ENCODE measurements around the gene GALNT17.

The GALNT17 gene

GRCh38 chr7:71237945-71238344 is 106.0 kb downstream of the GALNT17 start:
- FAIRE-seq, result no peak
- TF ChIP-seq SPI1 (IDR thresholded peaks at IDR 0.05; ENCODE audit: low read depth, low read length) (no peak), POU2F2 (IDR thresholded peaks at IDR 0.05; ENCODE audit: low read depth, low read length) (no peak), PAX5 (IDR thresholded peaks at IDR 0.05; ENCODE audit: insufficient read depth, low read length, severe bottlenecking) (no peak), POLR2AphosphoS5 (IDR thresholded peaks at IDR 0.05; ENCODE audit: low read depth, low read length) (no peak), POLR2A (IDR thresholded peaks at IDR 0.05; ENCODE audit: low read depth, low read length) (no peak), TAF1 (IDR thresholded peaks at IDR 0.05; ENCODE audit: low read depth, low read length) (no peak)
- no peak for DNase-seq (ENCODE audit: insufficient read length, low spot score)

GRCh38 chr7:71238581-71239295 is 106.8 kb downstream of the GALNT17 start:
- no peak for FAIRE-seq
- no peak for TF ChIP-seq TAF1 (IDR thresholded peaks at IDR 0.05; ENCODE audit: low read depth, low read length)
- no peak for TF ChIP-seq POLR2A (IDR thresholded peaks at IDR 0.05; ENCODE audit: low read depth, low read length)
- no peak for TF ChIP-seq SPI1 (IDR thresholded peaks at IDR 0.05; ENCODE audit: low read depth, low read length)
- TF ChIP-seq PAX5 (IDR thresholded peaks at IDR 0.05; ENCODE audit: insufficient read depth, low read length, severe bottlenecking), result no peak
- TF ChIP-seq POU2F2 (IDR thresholded peaks at IDR 0.05; ENCODE audit: low read depth, low read length), result no peak
- TF ChIP-seq POLR2AphosphoS5 (IDR thresholded peaks at IDR 0.05; ENCODE audit: low read depth, low read length), result no peak
- no peak for DNase-seq (ENCODE audit: insufficient read length, low spot score)

DNA sequence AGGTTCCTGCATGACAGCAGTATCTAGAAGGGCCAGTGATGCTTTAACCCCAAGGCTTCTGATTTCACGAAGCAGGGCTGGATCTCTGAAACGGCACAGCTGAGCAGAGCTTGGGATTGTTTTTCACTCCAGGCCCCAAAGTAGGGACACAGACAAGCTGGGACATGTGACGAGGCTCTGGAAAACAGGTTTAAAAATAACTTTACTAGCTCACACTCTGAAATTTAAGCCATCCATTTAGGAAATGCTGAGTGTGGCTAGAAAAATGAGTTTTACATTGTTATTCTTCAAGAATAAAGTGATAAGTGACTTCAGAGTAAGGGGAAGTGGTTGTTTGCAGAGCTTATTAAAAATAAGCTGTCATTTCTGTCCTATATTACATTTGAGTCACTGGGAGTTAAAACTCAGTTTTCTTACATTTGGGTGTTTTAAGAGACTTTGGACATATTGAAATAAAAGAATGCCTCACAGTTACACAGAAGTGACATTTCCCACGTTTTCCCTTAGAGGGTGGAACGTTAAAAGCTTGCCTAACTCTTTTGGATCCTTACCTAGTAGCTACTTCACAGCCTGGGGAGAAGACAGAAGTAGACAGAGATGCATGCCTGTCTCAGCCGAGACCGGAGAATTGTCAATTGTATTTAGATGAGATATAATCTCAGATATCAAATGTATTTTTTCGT is 107.8 kb downstream of the GALNT17 start:
- TF ChIP-seq POU2F2 (IDR thresholded peaks at IDR 0.05; ENCODE audit: low read depth, low read length), result no peak
- no peak for TF ChIP-seq TAF1 (IDR thresholded peaks at IDR 0.05; ENCODE audit: low read depth, low read length)
- TF ChIP-seq SPI1 (IDR thresholded peaks at IDR 0.05; ENCODE audit: low read depth, low read length), result no peak
- no peak for TF ChIP-seq POLR2A (IDR thresholded peaks at IDR 0.05; ENCODE audit: low read depth, low read length)
- no peak for TF ChIP-seq PAX5 (IDR thresholded peaks at IDR 0.05; ENCODE audit: insufficient read depth, low read length, severe bottlenecking)
- TF ChIP-seq POLR2AphosphoS5 (IDR thresholded peaks at IDR 0.05; ENCODE audit: low read depth, low read length), result no peak
- FAIRE-seq (no peak), DNase-seq (ENCODE audit: insufficient read length, low spot score) (no peak)

DNA sequence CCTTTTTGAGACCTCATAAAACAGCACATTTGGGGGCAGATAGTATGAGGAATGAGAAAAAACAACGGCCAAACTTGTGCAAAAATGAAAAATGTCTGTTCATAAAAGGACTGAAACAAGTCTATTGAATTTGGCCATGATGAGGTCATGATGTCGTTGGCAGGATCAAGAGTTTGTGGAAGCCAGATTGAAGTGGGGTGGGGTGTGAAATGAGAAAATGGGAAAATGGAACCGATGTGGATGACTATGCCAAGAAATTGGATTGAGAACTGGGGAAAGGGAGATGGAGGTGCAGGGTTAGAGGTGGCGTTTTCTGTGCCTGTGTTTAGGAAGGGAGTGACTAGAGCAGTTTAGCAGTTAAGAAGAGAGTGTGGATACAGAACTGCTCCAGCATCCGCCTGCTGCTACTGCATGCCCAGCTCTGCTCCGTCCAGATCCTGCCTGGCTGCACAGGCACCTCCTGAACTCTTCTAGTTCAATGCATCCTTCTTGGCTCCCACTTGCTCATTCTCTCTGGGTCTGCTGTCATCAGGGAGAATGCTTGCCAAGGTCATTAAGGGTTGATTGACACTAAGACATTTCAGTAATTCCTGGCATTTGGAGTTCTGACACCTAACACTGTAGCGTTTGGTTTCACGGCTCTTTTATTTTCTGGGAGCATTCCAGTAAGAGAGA is 111.9 kb downstream of the GALNT17 start:
- DNase-seq (ENCODE audit: insufficient read length, low spot score) (no peak), FAIRE-seq (no peak)
- TF ChIP-seq POLR2A (IDR thresholded peaks at IDR 0.05; ENCODE audit: low read depth, low read length) (no peak), POLR2AphosphoS5 (IDR thresholded peaks at IDR 0.05; ENCODE audit: low read depth, low read length) (no peak), SPI1 (IDR thresholded peaks at IDR 0.05; ENCODE audit: low read depth, low read length) (no peak), POU2F2 (IDR thresholded peaks at IDR 0.05; ENCODE audit: low read depth, low read length) (no peak), PAX5 (IDR thresholded peaks at IDR 0.05; ENCODE audit: insufficient read depth, low read length, severe bottlenecking) (no peak), TAF1 (IDR thresholded peaks at IDR 0.05; ENCODE audit: low read depth, low read length) (no peak)

DNA sequence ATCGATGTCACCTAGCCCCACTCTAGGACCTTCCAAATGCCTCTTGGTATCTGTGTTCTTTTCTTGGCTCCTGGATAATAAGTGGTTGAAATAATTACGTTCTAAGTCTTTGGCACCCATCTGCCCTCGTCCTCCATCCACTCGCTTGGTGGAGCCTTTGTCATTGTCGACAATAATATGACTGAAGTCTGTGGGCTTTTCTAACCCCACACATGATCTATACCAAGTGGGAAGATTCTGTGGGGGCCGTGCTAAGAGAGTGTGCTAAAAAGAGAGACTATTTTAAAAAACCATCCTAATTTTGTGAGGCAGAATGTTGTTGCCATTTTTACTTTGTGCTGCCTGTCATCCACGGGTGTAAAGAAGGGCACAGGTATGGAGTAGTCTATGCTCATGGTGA is 113.1 kb downstream of the GALNT17 start:
- no peak for TF ChIP-seq POLR2A (IDR thresholded peaks at IDR 0.05; ENCODE audit: low read depth, low read length)
- TF ChIP-seq SPI1 (IDR thresholded peaks at IDR 0.05; ENCODE audit: low read depth, low read length), result no peak
- no peak for TF ChIP-seq TAF1 (IDR thresholded peaks at IDR 0.05; ENCODE audit: low read depth, low read length)
- no peak for TF ChIP-seq PAX5 (IDR thresholded peaks at IDR 0.05; ENCODE audit: insufficient read depth, low read length, severe bottlenecking)
- no peak for TF ChIP-seq POLR2AphosphoS5 (IDR thresholded peaks at IDR 0.05; ENCODE audit: low read depth, low read length)
- no peak for TF ChIP-seq POU2F2 (IDR thresholded peaks at IDR 0.05; ENCODE audit: low read depth, low read length)
- DNase-seq (ENCODE audit: insufficient read length, low spot score), result no peak
- no peak for FAIRE-seq

DNA sequence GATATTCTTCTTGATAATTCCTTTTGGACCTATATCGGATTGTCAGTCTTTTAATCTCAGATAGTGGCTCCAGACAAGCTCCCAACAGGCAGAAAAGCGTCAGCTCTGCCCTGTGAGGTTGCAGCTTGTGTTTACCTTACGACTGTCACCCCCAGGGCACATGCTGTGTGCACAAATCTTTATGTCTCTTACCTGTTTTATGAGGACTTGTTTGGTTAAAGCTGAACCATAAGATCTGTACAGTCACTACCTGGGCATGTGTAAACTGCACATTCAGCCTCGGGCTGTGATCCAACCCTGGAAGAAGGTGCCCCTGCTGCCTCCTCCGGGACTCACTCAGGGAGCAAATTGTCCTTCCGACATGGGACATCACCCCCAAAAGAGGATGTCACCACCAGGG is 119.8 kb downstream of the GALNT17 start:
- no peak for DNase-seq (ENCODE audit: insufficient read length, low spot score)
- no peak for FAIRE-seq
- TF ChIP-seq POLR2A (IDR thresholded peaks at IDR 0.05; ENCODE audit: low read depth, low read length), result no peak
- TF ChIP-seq TAF1 (IDR thresholded peaks at IDR 0.05; ENCODE audit: low read depth, low read length), result no peak
- TF ChIP-seq PAX5 (IDR thresholded peaks at IDR 0.05; ENCODE audit: insufficient read depth, low read length, severe bottlenecking), result no peak
- no peak for TF ChIP-seq POLR2AphosphoS5 (IDR thresholded peaks at IDR 0.05; ENCODE audit: low read depth, low read length)
- no peak for TF ChIP-seq POU2F2 (IDR thresholded peaks at IDR 0.05; ENCODE audit: low read depth, low read length)
- TF ChIP-seq SPI1 (IDR thresholded peaks at IDR 0.05; ENCODE audit: low read depth, low read length), result no peak

- DNase-seq (ENCODE audit: insufficient read length, low spot score) (no peak), FAIRE-seq (no peak)
- TF ChIP-seq TAF1 (IDR thresholded peaks at IDR 0.05; ENCODE audit: low read depth, low read length) (no peak), POLR2A (IDR thresholded peaks at IDR 0.05; ENCODE audit: low read depth, low read length) (no peak), SPI1 (IDR thresholded peaks at IDR 0.05; ENCODE audit: low read depth, low read length) (no peak), POU2F2 (IDR thresholded peaks at IDR 0.05; ENCODE audit: low read depth, low read length) (no peak), POLR2AphosphoS5 (IDR thresholded peaks at IDR 0.05; ENCODE audit: low read depth, low read length) (no peak)
Measured at GRCh38 chr7:71254751-71255150, 122.8 kb downstream of the GALNT17 start.

GRCh38 chr7:71255537-71256178 is 123.7 kb downstream of the GALNT17 start:
- no peak for DNase-seq (ENCODE audit: insufficient read length, low spot score)
- no peak for FAIRE-seq
- TF ChIP-seq POU2F2 (IDR thresholded peaks at IDR 0.05; ENCODE audit: low read depth, low read length), result no peak
- TF ChIP-seq POLR2A (IDR thresholded peaks at IDR 0.05; ENCODE audit: low read depth, low read length), result no peak
- TF ChIP-seq PAX5 (IDR thresholded peaks at IDR 0.05; ENCODE audit: insufficient read depth, low read length, severe bottlenecking), result no peak
- no peak for TF ChIP-seq POLR2AphosphoS5 (IDR thresholded peaks at IDR 0.05; ENCODE audit: low read depth, low read length)
- no peak for TF ChIP-seq SPI1 (IDR thresholded peaks at IDR 0.05; ENCODE audit: low read depth, low read length)
- no peak for TF ChIP-seq TAF1 (IDR thresholded peaks at IDR 0.05; ENCODE audit: low read depth, low read length)
